Measurements from ENCODE around the gene MREG.

GRCh38 chr2:216012830-216013079, 596 bp downstream of the MREG start:
- TF ChIP-seq CTCF (IDR thresholded peaks at IDR 0.05) (no peak), EP300 (IDR thresholded peaks at IDR 0.05) (no peak)
